Measurements from ENCODE around the gene PARVB.

Gene PARVB

GRCh38 chr22:44218071-44218470 is 194.0 kb downstream of the PARVB start:
- no peak overlapping the region for H3K9ac ChIP-seq
- H3K4me2 ChIP-seq: no peak overlapping the region
- peaks cover 16% of the 10 kb centered on the region for H3K9me3 ChIP-seq
- peaks cover 23% of the 10 kb centered on the region for H3K4me1 ChIP-seq
- no peak overlapping the region for H3K4me3 ChIP-seq
- no peaks in the 10 kb centered on the region for H3K27me3 ChIP-seq
- TF ChIP-seq Cebpa-rat (IDR thresholded peaks at IDR 0.05): no peak
- H4K20me1 ChIP-seq: no peaks in the 10 kb centered on the region
- H3K36me3 ChIP-seq: no peaks in the 10 kb centered on the region
- no peak overlapping the region for H3K27ac ChIP-seq

- no peak overlapping the region for H3K27ac ChIP-seq
- H3K4me1 ChIP-seq: peaks cover 23% of the 10 kb centered on the region
- no peak for TF ChIP-seq Cebpa-rat (IDR thresholded peaks at IDR 0.05)
- H3K9ac ChIP-seq: no peak overlapping the region
- no peak overlapping the region for H3K4me2 ChIP-seq
- no peaks in the 10 kb centered on the region for H3K36me3 ChIP-seq
- no peaks in the 10 kb centered on the region for H3K27me3 ChIP-seq
- peaks cover 14% of the 10 kb centered on the region for H3K9me3 ChIP-seq
- H3K4me3 ChIP-seq: no peak overlapping the region
- H4K20me1 ChIP-seq: no peaks in the 10 kb centered on the region
These were observed 195.2 kb downstream of the PARVB start for GRCh38 chr22:44219101-44219870.

- peaks cover 23% of the 10 kb centered on the region for H3K4me1 ChIP-seq
- peaks cover 11% of the 10 kb centered on the region; the same call in 1 of the 2 replicates for H3K27me3 ChIP-seq
- H3K27ac ChIP-seq: no peak overlapping the region
- no peak for TF ChIP-seq Cebpa-rat (IDR thresholded peaks at IDR 0.05)
- H3K9me3 ChIP-seq: no peaks in the 10 kb centered on the region; the same call in 1 of the 2 replicates
- H3K9ac ChIP-seq: no peak overlapping the region
- no peak overlapping the region for H3K4me3 ChIP-seq
- H4K20me1 ChIP-seq: no peaks in the 10 kb centered on the region
- H3K36me3 ChIP-seq: no peaks in the 10 kb centered on the region
- peak overlapping the region; percentile 29 for H3K4me2 ChIP-seq
These were observed 196.9 kb downstream of the PARVB start for GRCh38 chr22:44220727-44221680.

GRCh38 chr22:44221710-44222475 is 197.8 kb downstream of the PARVB start:
- Histone ChIP-seq H3K36me3 (no peaks in the 10 kb centered on the region), H3K9me3 (no peaks in the 10 kb centered on the region; the same call in 1 of the 2 replicates), H3K4me1 (peaks cover 23% of the 10 kb centered on the region), H3K4me2 (peak overlapping the region; percentile 56; the same call in 1 of the 2 replicates), H3K4me3 (no peak overlapping the region), H3K9ac (no peak overlapping the region), H3K27me3 (peaks cover 14% of the 10 kb centered on the region; the same call in 1 of the 2 replicates), H4K20me1 (no peaks in the 10 kb centered on the region), H3K27ac (no peak overlapping the region)
- no peak for TF ChIP-seq Cebpa-rat (IDR thresholded peaks at IDR 0.05)

Measured in BLaER1 (cell line).